Left forelimb (tissue), 1 donor: Measurements from ENCODE around the gene XCL2.
"Not testable (repeated sequence)": the region's sequence is repeated elsewhere in the genome, so short reads cannot be mapped to it uniquely, and the experiment has no call there.

Experiments
- DNase-seq: peaks from one replicate; pipeline ENCODE4 v3.0.0-alpha.2; 2018; ENCODE audit warnings: low spot score

XCL2 gene, protein sequence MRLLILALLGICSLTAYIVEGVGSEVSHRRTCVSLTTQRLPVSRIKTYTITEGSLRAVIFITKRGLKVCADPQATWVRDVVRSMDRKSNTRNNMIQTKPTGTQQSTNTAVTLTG

GRCh38 chr1:168543840-168544498 is at the start of gene XCL2:
XCL2 (minus strand) TSS chr1:168543997; CDS start chr1:168543964, 33 bp downstream.
- DNase-seq, result not testable (repeated sequence)

DNA sequence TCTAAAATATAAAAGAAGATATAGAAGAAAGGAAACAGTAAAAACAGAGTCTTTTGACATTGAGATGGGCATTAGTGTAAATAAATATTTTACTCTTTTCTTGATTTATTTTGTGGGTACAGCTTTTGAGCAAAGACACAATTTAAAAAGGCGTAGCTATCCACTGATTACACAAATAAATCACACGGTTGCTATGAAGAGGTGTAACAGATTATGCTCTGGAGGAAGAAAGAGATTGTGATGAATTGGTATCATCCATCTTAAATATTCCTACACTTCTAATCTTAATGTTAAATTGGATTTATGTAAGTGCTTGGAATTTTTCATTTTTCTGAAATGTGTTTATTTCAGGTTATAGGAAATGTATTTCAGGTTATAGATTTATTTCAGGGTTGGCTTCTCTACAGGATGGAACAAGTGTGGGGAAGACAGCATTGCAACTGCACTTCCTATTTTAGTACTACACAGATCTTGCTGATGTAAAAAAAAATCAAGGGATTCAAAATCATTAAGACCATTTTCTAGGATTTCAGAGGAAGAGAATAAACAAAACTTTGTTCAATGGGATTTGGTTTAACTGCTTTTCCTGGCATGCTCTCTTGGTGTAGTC is 47.9 kb upstream of the XCL2 start:
- DNase-seq, result no peak

DNA sequence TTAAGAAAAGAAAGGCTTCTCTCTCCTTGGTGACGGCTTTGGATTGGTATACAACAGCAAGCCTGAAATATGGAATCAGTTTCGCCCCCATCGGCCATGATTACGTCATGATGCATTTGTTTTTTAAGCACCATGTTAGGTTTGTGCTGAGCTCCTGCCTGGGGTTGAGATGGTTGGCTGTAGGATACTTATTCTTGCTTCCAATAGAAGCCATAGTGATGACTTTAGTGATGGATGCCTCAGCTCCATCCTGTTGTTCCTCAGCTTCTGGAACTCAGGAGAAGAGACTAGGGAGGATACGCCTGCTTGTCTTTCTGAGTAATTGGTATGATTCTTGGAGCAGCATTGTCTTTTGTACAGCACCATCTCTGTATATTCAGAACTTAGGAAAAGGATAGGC is 47.3 kb upstream of the XCL2 start:
- no peak for DNase-seq

DNA sequence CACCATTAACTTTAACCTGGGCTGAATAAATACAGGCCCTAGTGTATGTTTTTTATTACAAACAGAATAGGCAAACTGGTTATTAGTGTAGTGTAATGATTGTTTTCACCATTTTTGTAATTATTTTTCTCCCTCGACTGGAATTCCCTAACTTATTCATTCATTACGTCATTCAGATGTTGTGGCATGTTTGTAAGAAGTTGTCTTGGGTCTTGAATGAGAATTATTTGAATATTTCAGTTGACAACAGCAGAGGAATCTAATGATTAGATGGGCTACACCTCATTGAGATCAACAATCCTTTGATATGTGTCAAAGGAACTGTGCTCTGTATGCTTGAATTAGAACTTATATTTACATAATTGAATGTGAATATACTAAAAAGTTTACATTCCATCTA is 45.4 kb upstream of the XCL2 start:
- DNase-seq, result no peak

DNA sequence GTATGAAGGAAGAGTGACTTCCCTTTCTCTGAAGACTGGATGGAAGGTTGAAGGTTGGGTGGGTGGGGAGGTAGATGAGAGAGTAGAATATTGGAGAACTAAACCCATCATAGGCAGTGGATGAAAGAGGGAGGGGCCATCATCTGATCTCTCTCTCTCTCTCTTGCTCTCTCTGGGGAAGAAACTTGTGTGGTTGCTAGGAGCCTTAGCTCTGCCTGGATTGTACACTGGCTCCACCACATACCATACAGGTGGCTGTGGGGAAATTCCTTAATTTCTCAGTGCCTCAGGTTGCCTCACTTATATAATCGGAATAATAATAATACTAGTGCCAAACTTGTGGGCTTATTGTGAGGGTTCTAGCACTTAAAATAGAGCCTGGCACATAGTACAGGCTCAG is 42.1 kb upstream of the XCL2 start:
- no peak for DNase-seq

DNA sequence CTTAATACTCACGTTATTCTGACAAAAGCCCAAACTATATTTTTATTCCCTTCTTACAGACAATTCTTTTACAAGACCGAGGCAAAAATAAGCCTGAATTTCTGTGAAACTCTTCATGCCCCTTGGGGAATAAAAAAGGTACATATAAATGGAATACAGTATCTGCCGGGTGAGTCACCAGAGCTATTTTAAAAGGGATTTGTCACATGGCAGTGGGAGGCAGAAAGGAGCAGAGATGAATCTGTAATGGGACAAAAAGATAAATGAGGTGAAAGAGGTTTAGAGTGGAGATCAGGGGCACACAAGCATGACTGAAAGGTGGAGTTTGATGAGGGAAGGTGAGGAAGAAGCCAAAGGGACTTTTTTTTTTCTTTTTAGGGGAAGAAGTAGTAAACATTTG is 41.4 kb upstream of the XCL2 start:
- DNase-seq, result no peak

GRCh38 chr1:168583571-168583970 is 39.8 kb upstream of the XCL2 start:
- no peak for DNase-seq

DNA sequence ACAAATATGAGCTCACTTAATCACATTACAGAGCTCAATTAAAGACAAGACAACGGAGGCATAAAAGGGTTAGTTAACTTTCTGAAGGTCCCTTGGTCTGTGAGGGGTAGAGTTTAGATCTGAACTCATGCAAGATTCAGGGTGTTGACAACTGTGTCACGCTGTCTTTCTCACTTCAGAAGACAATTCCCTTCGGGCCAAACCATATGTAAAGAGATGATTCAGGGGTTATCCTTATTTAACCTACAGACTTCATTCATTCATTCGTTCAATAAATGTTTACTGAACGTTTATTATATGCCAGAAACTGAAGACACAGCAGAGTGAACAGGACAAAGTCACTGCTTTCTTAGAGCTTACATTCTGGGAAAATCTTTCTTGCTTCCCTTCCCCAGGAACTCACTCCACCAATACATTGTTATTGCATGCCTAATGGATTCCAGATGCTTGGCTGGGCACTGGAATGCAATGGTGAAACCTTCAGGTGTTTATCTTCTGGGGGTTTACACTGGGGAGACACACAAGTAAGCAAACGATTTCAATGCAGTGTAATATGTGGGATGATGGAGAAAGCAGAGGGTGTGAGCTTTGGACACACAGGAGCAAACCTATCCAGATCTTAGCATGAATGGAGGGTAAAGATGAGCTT is 39.0 kb upstream of the XCL2 start:
- DNase-seq, result no peak

DNA sequence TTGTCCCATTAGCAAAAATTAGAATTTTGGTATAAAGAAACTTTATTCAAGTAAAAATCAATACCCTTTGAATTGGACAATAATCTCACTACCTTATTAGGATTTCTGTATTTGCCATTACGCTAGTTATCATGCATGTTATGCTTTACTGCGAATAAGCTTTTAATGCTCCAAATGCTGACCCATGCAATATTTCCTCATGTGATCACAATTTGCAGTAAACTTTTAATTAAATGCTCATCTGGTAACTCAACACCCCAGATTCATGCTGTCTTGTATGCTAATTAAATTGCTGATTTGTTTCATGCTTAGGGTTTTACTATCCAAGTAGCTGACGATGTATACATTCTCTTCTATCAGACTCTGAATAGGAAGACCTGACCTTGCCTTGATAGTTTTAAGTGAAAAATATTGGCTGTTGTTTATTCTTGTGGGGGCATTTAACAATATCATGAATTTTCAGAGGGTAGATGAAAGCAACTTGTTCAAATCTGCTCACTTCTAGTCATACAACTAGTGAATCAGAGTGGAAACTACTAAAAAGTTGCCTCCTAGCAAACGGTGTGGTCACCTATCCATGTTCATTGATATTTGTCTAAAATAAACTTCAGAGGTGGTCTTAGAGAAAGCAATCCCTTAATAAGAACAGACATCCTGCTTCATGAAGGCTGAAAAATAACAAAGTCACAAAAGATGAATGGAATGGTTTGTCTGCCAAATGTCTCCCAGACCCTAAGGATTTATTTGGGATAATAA is 38.2 kb upstream of the XCL2 start:
- no peak for DNase-seq

DNA sequence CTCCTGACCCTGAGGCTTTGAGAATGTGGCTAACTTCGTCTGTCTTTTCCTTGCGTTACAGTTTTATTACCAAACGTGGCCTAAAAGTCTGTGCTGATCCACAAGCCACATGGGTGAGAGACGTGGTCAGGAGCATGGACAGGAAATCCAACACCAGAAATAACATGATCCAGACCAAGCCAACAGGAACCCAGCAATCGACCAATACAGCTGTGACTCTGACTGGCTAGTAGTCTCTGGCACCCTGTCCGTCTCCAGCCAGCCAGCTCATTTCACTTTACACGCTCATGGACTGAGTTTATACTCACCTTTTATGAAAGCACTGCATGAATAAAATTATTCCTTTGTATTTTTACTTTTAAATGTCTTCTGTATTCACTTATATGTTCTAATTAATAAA is 37.2 kb upstream of the XCL2 start:
- DNase-seq, result not testable (repeated sequence)

DNA sequence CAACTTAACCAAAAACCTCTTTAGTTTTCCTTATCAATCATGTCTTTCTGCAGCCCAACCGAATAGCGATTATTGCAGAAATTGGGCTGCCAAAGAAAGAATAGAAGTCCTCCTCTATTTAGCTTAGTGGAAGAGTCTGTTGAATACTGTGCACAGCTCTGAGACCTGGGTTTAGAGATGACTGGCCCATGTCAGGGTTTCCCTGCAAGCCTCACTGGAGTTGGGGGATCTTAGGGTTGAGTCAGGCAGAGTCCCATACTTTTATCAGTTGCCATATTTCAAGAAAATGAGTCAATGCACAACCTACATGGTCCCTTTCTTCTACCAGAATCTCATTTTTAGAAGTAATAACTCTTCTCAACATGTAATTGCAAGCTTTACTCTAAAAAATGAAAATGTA is 36.5 kb upstream of the XCL2 start:
- not testable (repeated sequence) for DNase-seq

DNA sequence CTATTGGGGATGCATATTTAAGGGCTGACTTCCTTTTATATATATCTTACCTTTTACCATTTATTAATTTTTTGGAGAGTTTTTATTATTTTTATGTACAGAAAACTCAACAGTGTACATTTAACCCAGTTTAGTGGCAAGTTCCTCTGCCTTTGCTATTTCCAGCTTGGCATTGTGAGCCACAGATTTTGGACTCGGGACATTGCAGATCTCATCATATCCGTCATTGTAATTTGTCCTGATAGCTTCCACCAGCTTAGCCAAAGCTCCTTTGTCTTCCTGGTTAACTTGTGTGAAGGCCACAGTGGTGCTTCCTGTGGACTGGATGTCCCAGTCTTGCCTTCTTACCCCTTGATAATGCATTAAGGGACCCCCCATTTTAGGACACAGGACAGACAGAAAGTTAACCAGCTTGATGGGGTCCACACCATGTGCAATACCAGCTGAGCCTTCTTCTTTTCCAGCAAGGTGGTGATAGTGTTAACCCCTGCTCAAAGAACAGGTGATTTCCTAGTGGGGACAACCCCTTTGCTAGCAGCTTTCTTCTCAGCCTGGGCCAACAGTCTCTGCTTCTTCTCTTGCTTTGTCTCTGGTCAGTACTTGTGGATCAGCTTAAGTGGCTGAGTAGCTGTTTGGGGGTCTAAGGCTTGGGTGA is 34.9 kb upstream of the XCL2 start:
- not testable (repeated sequence) for DNase-seq

DNA sequence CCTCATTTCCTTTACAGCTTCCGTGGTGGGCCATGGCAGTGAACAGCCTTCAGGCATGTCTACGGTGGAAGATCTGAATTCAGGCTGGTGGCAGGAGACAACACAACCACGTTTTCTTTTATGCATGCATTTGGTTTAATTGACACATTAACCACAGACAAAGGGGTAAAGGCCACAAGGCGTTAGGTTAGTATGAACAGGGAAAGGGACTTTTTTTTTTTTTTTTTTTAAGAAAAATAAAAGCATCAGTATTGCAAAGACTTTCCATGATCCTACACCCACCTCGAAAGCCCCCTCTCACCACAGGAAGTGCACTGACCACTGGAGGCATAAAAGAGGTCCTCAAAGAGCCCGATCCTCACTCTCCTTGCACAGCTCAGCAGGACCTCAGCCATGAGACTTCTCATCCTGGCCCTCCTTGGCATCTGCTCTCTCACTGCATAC is 32.5 kb upstream of the XCL2 start, which contains the start of gene XCL1:
TSS of gene XCL1 (plus strand) at position 361 of the 444 bp plus-strand sequence. CDS start at position 394, 33 bp downstream.
- DNase-seq, result not testable (repeated sequence)

- DNase-seq, result not testable (repeated sequence)
Measured at GRCh38 chr1:168574234-168574633, 30.4 kb upstream of the XCL2 start.

DNA sequence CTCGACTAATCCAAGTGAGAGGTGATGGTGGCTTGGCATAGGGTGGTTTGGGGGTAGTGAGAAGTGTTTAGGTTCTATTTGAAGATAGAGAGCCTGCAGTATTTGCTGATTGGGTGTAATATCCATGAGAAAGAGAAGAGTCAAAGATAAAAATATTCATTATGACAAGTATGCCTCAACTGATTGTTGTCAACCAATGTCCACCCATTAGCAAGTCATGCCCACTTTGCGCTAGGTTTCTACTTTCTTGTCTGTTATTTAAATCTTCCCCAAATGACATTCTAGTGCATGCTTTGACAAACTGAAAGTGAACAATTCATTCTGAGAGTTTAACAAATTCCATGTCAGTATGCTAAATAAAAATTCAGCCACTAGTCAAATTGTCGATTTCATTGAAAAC is 28.8 kb upstream of the XCL2 start:
- DNase-seq, result no peak

- no peak for DNase-seq
Measured at GRCh38 chr1:168570652-168571051, 26.9 kb upstream of the XCL2 start.

DNA sequence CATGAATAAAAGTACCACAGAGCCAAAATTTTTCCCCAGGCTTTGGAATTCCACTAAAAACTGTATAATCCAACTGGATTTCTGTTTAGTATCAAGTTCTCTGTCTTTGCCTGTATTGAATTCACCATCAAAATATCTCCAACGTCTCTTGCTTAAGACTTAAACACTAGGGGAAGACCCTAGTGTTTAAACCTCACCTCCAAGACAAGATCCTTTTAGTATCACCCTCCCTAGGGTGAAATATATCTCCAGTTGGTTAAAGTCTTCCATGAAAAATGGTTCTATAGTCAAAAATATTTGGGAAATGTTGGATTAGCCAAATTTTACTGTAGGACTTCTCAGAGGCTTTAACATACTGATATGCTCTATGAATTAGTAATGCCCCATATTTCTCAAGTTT is 24.5 kb upstream of the XCL2 start:
- no peak for DNase-seq

- DNase-seq, result no peak
Measured at GRCh38 chr1:168567568-168567967, 23.8 kb upstream of the XCL2 start.

- DNase-seq, result no peak
Measured at GRCh38 chr1:168567007-168567406, 23.2 kb upstream of the XCL2 start.

- DNase-seq, result no peak
Measured at GRCh38 chr1:168565825-168566224, 22.0 kb upstream of the XCL2 start.

DNA sequence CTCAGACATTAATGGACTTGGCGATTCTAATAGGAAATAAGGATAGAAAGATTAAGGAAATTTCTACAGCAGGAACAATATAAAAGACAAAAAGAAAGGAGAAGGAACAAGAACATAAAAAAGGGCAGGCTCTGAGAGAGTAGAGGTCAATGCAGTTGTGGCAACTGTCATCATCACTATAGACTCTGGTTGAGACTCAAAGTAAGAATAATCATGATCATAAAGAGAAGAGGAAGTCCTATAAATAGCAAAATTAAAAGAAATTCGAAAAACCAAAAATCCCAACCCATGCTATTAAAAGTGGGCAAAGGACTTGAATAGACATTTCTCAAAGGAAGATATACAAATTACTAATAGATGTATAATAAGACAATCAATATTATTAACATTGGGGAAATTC is 18.2 kb upstream of the XCL2 start:
- no peak for DNase-seq

GRCh38 chr1:168560370-168560769 is 16.6 kb upstream of the XCL2 start:
- no peak for DNase-seq
